ENCODE measurements around the gene TOB1.

The TOB1 gene

GRCh38 chr17:50822550-50822949, 43.6 kb downstream of the TOB1 start:
- DNase-seq (ENCODE audit: low read depth), result no peak
- no peak overlapping the region for H3K4me3 ChIP-seq (ENCODE audit: low read length)
- no peak for TF ChIP-seq CTCF (IDR thresholded peaks at IDR 0.05; ENCODE audit: insufficient read depth, low read depth, low read length, missing control alignments)

GRCh38 chr17:50820651-50821050, 45.5 kb downstream of the TOB1 start:
- no peak for DNase-seq (ENCODE audit: low read depth)
- TF ChIP-seq CTCF (IDR thresholded peaks at IDR 0.05; ENCODE audit: insufficient read depth, low read depth, low read length, missing control alignments), result no peak
- H3K4me3 ChIP-seq (ENCODE audit: low read length), result no peak overlapping the region

- no peak overlapping the region for H3K4me3 ChIP-seq (ENCODE audit: low read length)
- TF ChIP-seq CTCF (IDR thresholded peaks at IDR 0.05; ENCODE audit: insufficient read depth, low read depth, low read length, missing control alignments), result no peak
- DNase-seq (ENCODE audit: low read depth), result no peak
Observed at GRCh38 chr17:50818921-50819657, 47.1 kb downstream of the TOB1 start.

GRCh38 chr17:50818261-50818660, 47.9 kb downstream of the TOB1 start:
- no peak for TF ChIP-seq CTCF (IDR thresholded peaks at IDR 0.05; ENCODE audit: insufficient read depth, low read depth, low read length, missing control alignments)
- no peak overlapping the region for H3K4me3 ChIP-seq (ENCODE audit: low read length)
- no peak for DNase-seq (ENCODE audit: low read depth)

- peak; percentile 86 for DNase-seq (ENCODE audit: low read depth)
- no peak overlapping the region for H3K4me3 ChIP-seq (ENCODE audit: low read length)
- TF ChIP-seq CTCF (IDR thresholded peaks at IDR 0.05; ENCODE audit: insufficient read depth, low read depth, low read length, missing control alignments), result no peak
Observed at GRCh38 chr17:50817838-50818237, 48.3 kb downstream of the TOB1 start.

GRCh38 chr17:50816771-50817751, 49.1 kb downstream of the TOB1 start:
- H3K4me3 ChIP-seq (ENCODE audit: low read length), result no peak overlapping the region
- DNase-seq (ENCODE audit: low read depth), result no peak
- peak; percentile 49 for TF ChIP-seq CTCF (IDR thresholded peaks at IDR 0.05; ENCODE audit: insufficient read depth, low read depth, low read length, missing control alignments)

Measured in epithelial cell of esophagus (primary cell).